Suprapubic skin (tissue), 4 donors: Measurements from ENCODE around the gene NGLY1. TPM values are rescaled to one million over a fixed set of nuclear protein-coding genes. Genes with fewer than 3 reads are reported as not detected.

ENCODE experiments used
- DNase-seq, 2 donors: peaks; one replicate each; pipeline ENCODE4 v3.0.0-alpha.2; 2019; ENCODE audit warnings: low spot score in 2 of 2
- H3K27ac ChIP-seq: fragments of 200-600 bp; sonication (generic); one replicate; pipeline ENCODE4 v1.5.1; 2019
- H3K27me3 ChIP-seq: fragments of 200-600 bp; sonication (generic); one replicate; pipeline ENCODE4 v1.5.1; 2019
- H3K36me3 ChIP-seq: fragments of 200-600 bp; sonication (generic); one replicate; pipeline ENCODE4 v1.5.1; 2019
- H3K4me1 ChIP-seq: fragments of 200-600 bp; sonication (generic); one replicate; pipeline ENCODE4 v1.5.1; 2019
- H3K4me3 ChIP-seq: fragments of 200-600 bp; sonication (generic); one replicate; pipeline ENCODE4 v1.5.1; 2019; ENCODE audit warnings: mild to moderate bottlenecking
- H3K9me3 ChIP-seq: fragments of 200-600 bp; sonication (generic); one replicate; pipeline ENCODE4 v1.5.1; 2019
- EP300 ChIP-seq: sonication (generic); formaldehyde crosslinking; IDR thresholded peaks from one replicate; pipeline ENCODE4 v1.6.1; 2017; ENCODE audit warnings: antibody characterized with exemption
- POLR2A ChIP-seq, 2 donors: fragments of 450-650 bp; IDR thresholded peaks; one replicate each; pipeline ENCODE4 v1.6.1; 2017; ENCODE audit warnings: antibody characterized with exemption in 2 of 2, mild to moderate bottlenecking in 2 of 2, moderate library complexity in 2 of 2
- POLR2AphosphoS5 ChIP-seq, 3 donors: sonication (generic); formaldehyde crosslinking; IDR thresholded peaks; one replicate each; pipeline ENCODE4 v1.6.1; 2017; ENCODE audit warnings: antibody characterized with exemption in 3 of 3
- WGBS: methylation state at CpG from one replicate; pipeline ENCODE4 v1.1.5; 2018; 5-methylcytosine and 5-hydroxymethylcytosine counted together
- total RNA-seq, 4 donors: library from RNA; depleted of rRNA; stranded (reverse); fragments of >200 nt; gene quantifications; one replicate each; pipeline ENCODE4 v1.1.0, GENCODE V29; 2016
- TF ChIP-seq, protein P1 (sequence below), 2 donors: fragments of 200-600 bp in 1 of 2; fragments of 450-650 bp in 1 of 2; sonication (generic) in 1 of 2; IDR thresholded peaks; one replicate each; pipeline ENCODE4 v1.5.1; 2016 to 2019; ENCODE audit warnings: antibody characterized with exemption in 2 of 2, mild to moderate bottlenecking in 1 of 2, moderate library complexity in 1 of 2

NGLY1 gene
- total RNA-seq, 4 donors from 2014 or later: 20.1 to 42.5 (median 23.8) TPM

DNA sequence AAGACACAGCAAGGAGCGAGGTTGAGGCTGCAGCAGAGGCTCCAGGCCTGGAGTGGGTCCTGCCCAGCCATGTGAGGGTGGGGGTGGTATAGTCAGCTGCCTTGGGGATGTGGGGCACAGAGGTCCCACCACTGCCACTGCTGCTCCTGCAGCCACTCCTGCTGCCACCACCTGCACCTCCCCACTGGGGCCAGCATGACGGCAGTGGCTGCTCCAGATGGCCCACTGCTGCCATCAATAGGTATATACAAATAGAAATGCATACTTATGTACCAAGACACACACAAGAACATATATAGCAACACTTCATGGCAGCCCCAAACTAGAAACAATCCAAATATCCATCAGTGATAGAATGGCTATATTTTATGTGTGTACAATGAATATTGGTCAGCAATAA is 108.6 kb downstream of the NGLY1 start:
- Histone ChIP-seq H3K9me3 (no peaks in the 10 kb centered on the region), H3K36me3 (no peaks in the 10 kb centered on the region), H3K4me3 (no peak overlapping the region), H3K4me1 (no peaks in the 10 kb centered on the region), H3K27ac (no peak overlapping the region), H3K27me3 (no peaks in the 10 kb centered on the region)
- DNase-seq: no peak
- 80% methylated on average over 2 of the region's 2 CpGs for WGBS
- no peak for TF ChIP-seq POLR2A (IDR thresholded peaks at IDR 0.05)
- TF ChIP-seq POLR2AphosphoS5 (IDR thresholded peaks at IDR 0.05): no peak
- TF ChIP-seq, protein P1, sequence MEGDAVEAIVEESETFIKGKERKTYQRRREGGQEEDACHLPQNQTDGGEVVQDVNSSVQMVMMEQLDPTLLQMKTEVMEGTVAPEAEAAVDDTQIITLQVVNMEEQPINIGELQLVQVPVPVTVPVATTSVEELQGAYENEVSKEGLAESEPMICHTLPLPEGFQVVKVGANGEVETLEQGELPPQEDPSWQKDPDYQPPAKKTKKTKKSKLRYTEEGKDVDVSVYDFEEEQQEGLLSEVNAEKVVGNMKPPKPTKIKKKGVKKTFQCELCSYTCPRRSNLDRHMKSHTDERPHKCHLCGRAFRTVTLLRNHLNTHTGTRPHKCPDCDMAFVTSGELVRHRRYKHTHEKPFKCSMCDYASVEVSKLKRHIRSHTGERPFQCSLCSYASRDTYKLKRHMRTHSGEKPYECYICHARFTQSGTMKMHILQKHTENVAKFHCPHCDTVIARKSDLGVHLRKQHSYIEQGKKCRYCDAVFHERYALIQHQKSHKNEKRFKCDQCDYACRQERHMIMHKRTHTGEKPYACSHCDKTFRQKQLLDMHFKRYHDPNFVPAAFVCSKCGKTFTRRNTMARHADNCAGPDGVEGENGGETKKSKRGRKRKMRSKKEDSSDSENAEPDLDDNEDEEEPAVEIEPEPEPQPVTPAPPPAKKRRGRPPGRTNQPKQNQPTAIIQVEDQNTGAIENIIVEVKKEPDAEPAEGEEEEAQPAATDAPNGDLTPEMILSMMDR (IDR thresholded peaks at IDR 0.05): no peak
- no peak for TF ChIP-seq EP300

DNA sequence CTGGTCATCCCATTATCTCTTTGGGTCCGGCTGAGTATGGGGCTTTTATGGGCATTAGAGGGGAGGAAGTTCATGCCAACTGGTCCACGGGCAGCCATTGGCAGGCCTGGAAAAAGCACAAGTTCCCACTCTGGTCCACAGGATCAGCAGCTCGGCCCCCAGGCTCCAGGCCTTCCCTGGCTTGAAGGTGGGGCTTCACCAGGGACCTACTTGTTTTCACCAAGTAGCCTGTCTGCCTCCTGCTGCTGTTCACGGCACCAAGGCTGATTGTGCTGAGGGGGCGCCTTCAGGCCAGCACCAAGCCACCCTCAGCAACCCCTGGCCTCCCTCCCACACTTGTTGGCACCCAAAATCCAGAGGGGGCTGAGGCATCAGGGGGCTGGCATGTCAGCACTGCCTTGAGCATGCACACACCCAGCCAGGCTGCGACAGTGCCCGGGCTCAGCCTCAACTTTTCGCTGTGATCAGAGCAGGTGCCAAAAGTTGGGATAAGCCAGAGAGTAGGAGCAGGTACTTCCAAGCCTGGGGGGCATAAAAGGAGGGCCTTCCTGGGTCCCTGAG is 109.4 kb downstream of the NGLY1 start:
- Histone ChIP-seq H3K4me1 (no peaks in the 10 kb centered on the region), H3K27ac (no peak overlapping the region), H3K4me3 (no peak overlapping the region), H3K36me3 (no peaks in the 10 kb centered on the region), H3K27me3 (no peaks in the 10 kb centered on the region), H3K9me3 (no peaks in the 10 kb centered on the region)
- DNase-seq: no peak
- WGBS: 88% methylated on average over 6 of the region's 8 CpGs
- TF ChIP-seq POLR2AphosphoS5 (IDR thresholded peaks at IDR 0.05) (no peak), POLR2A (IDR thresholded peaks at IDR 0.05) (no peak), EP300 (no peak)
- TF ChIP-seq, protein P1 (IDR thresholded peaks at IDR 0.05): no peak

Other genes with a start within 250 kb of the NGLY1 start
- 100 to 1,000 TPM in 1 of 4 donors, 10 to 100 TPM in 3; 59.3 to 160 (median 83.5) TPM for gene TOP2B, start 118.5 kb downstream of the NGLY1 start, total RNA-seq
- 1 to 10 TPM; 5.8 to 9.7 (median 7.3) TPM for gene OXSM, start 6.6 kb upstream of the NGLY1 start, total RNA-seq